ENCODE measurements around the gene NUDT4.

GRCh38 chr12:93397412-93397811 lies 19.7 kb downstream of the NUDT4 start:
- TF ChIP-seq CTCF (IDR thresholded peaks at IDR 0.05; ENCODE audit: insufficient read depth, low read depth, low read length): no peak
- TF ChIP-seq EZH2 (IDR thresholded peaks at IDR 0.05; ENCODE audit: insufficient read depth, low read length): no peak

Data from astrocyte (in vitro differentiated cells and primary cell).